Esophagus squamous epithelium (tissue), 5 donors: ENCODE results near the gene VAV3. TPM values are rescaled to one million over a fixed set of nuclear protein-coding genes. Genes with fewer than 3 reads are reported as not detected.

Source experiments
- DNase-seq: peaks from one replicate; lab custom pipeline; 2025; lab: John Stamatoyannopoulos, UW
- H3K27ac ChIP-seq, 4 donors: fragments of 200-600 bp; sonication (generic); one replicate each; pipeline ENCODE4 v1.5.1; 2016 to 2019; ENCODE audit warnings: mild to moderate bottlenecking in 1 of 4
- H3K27me3 ChIP-seq, 4 donors: fragments of 200-600 bp; sonication (generic); 1 replicate in 3 of 4; 2 replicates in 1 of 4; pipeline versions ENCODE4 v1.5.1 to v1.6.0; 2017 to 2021; ENCODE audit warnings: antibody characterized with exemption in 1 of 4
- H3K36me3 ChIP-seq, 3 donors: fragments of 200-600 bp; sonication (generic); one replicate each; pipeline ENCODE4 v1.5.1; 2016 to 2019
- H3K4me1 ChIP-seq, 3 donors: fragments of 200-600 bp; sonication (generic); one replicate each; pipeline ENCODE4 v1.5.1; 2017 to 2019
- H3K4me3 ChIP-seq, 4 donors: fragments of 200-600 bp; sonication (generic); 1 replicate in 3 of 4; 2 replicates in 1 of 4; pipeline ENCODE4 v1.5.1; 2016 to 2019; ENCODE audit warnings: mild to moderate bottlenecking in 2 of 4, moderate library complexity in 1 of 4
- H3K9me3 ChIP-seq, 3 donors: fragments of 200-600 bp; sonication (generic); one replicate each; pipeline ENCODE4 v1.5.1; 2016 to 2019
- CTCF ChIP-seq, 6 experiments: fragments of 450-650 bp in 4 of 6; fragments of 200-600 bp in 2 of 6; sonication (generic) in 2 of 6; IDR thresholded peaks; one replicate each; pipeline ENCODE4 v1.5.1; 2016 to 2019; ENCODE audit warnings: antibody characterized with exemption in 6 of 6, mild to moderate bottlenecking in 4 of 6, moderate library complexity in 4 of 6
- POLR2A ChIP-seq, 4 donors: fragments of 450-650 bp; IDR thresholded peaks; one replicate each; pipeline ENCODE4 v1.6.1; 2017; ENCODE audit warnings: antibody characterized with exemption in 4 of 4, mild to moderate bottlenecking in 4 of 4, moderate library complexity in 3 of 4
- WGBS, 2 donors: methylation state at CpG; one replicate each; pipeline ENCODE4 v1.1.5; 2018; 5-methylcytosine and 5-hydroxymethylcytosine counted together
- intact Hi-C: fragments of 100-400 bp; cut with DNase I; formaldehyde crosslinking; loops from one replicate; pipeline ENCODE4 v1.15.0; 2022
- total RNA-seq, 4 donors: library from RNA; depleted of rRNA; stranded (reverse); fragments of >200 nt; gene quantifications; one replicate each; pipeline ENCODE4 v1.1.0, GENCODE V29; 2016
- donor health status: DM: yes; HTN: yes; CAD: no.

VAV3 gene
- total RNA-seq, 4 donors from 2014 or later = 43.4 to 126 (median 76.9) TPM

- intact Hi-C loops = no loop called here
- WGBS, 2 donors = 42 to 49% methylated on average over 4 of the region's 4 CpGs
- no peak for DNase-seq
- Histone ChIP-seq H3K4me1 (peaks cover 5 to 52% (median 24%) of the 10 kb centered on the region in 3 donors), H3K27me3 (no peaks in the 10 kb centered on the region), H3K4me3 (no peak overlapping the region), H3K9me3 (no peaks in the 10 kb centered on the region), H3K36me3 (no peaks in the 10 kb centered on the region), H3K27ac (peak overlapping the region; percentile 18 to 87 (median 73))
- TF ChIP-seq POLR2A (IDR thresholded peaks at IDR 0.05) = no peak
- peak in 3 of 6 experiments; percentile 31 to 49 (median 32) for TF ChIP-seq CTCF (IDR thresholded peaks at IDR 0.05)
These were observed 275.2 kb downstream of the VAV3 start for GRCh38 chr1:107689733-107690132.

- Histone ChIP-seq H3K4me1 (peaks cover 5 to 54% (median 24%) of the 10 kb centered on the region in 3 donors), H3K27me3 (no peaks in the 10 kb centered on the region), H3K4me3 (peak overlapping the region in 3 of 4 donors; percentile 51 to 60 (median 53)), H3K9me3 (no peaks in the 10 kb centered on the region), H3K36me3 (no peaks in the 10 kb centered on the region), H3K27ac (peak overlapping the region; percentile 43 to 87 (median 73))
- TF ChIP-seq POLR2A (IDR thresholded peaks at IDR 0.05) (no peak), CTCF (IDR thresholded peaks at IDR 0.05) (no peak)
- no peak for DNase-seq
- intact Hi-C loops = no loop called here
- 27 to 59% methylated on average over 1 of the region's 1 CpG for WGBS, 2 donors
These were observed 275.8 kb downstream of the VAV3 start for GRCh38 chr1:107689159-107689558.

GRCh38 chr1:107687849-107688753 is 276.9 kb downstream of the VAV3 start:
- 37 to 55% methylated on average over 9 of the region's 9 CpGs for WGBS, 2 donors
- Histone ChIP-seq H3K9me3 (no peaks in the 10 kb centered on the region), H3K27ac (peak overlapping the region; percentile 46 to 87 (median 76)), H3K27me3 (no peaks in the 10 kb centered on the region), H3K4me1 (peaks cover 5 to 58% (median 24%) of the 10 kb centered on the region in 3 donors), H3K36me3 (no peaks in the 10 kb centered on the region), H3K4me3 (peak overlapping the region; percentile 30 to 60 (median 52))
- DNase-seq = no peak
- intact Hi-C loops = no loop called here
- no peak for TF ChIP-seq CTCF (IDR thresholded peaks at IDR 0.05)
- TF ChIP-seq POLR2A (IDR thresholded peaks at IDR 0.05) = peak in 2 of 4 donors; percentile 67 to 72

- DNase-seq = no peak
- Histone ChIP-seq H3K27me3 (no peaks in the 10 kb centered on the region), H3K4me1 (peaks cover 0 to 58% (median 0%) of the 10 kb centered on the region in 3 donors), H3K36me3 (no peaks in the 10 kb centered on the region), H3K4me3 (peak overlapping the region in 3 of 4 donors; percentile 51 to 60 (median 53)), H3K9me3 (no peaks in the 10 kb centered on the region), H3K27ac (peak overlapping the region; percentile 66 to 87 (median 76))
- no peak for TF ChIP-seq POLR2A (IDR thresholded peaks at IDR 0.05)
- no peak for TF ChIP-seq CTCF (IDR thresholded peaks at IDR 0.05)
- WGBS, 2 donors = 15 to 60% methylated on average over 2 of the region's 2 CpGs
- intact Hi-C loops = no loop called here
These were observed 281.3 kb downstream of the VAV3 start for GRCh38 chr1:107683683-107684082.

GRCh38 chr1:107683191-107683657 is 281.8 kb downstream of the VAV3 start:
- 44 to 61% methylated on average over 3 of the region's 3 CpGs for WGBS, 2 donors
- H3K4me3 ChIP-seq = peak overlapping the region; percentile 3 to 60 (median 52)
- TF ChIP-seq POLR2A (IDR thresholded peaks at IDR 0.05) (peak in 1 of 4 donors; percentile 26), CTCF (IDR thresholded peaks at IDR 0.05) (no peak)

More at GRCh38 chr1:107683191-107683657, 281.8 kb downstream of the VAV3 start:
- Histone ChIP-seq H3K27me3 (no peaks in the 10 kb centered on the region), H3K36me3 (no peaks in the 10 kb centered on the region), H3K27ac (peak overlapping the region; percentile 66 to 87 (median 76)), H3K9me3 (no peaks in the 10 kb centered on the region), H3K4me1 (peaks cover 0 to 61% (median 0%) of the 10 kb centered on the region in 3 donors)
- intact Hi-C loops = no loop called here
- no peak for DNase-seq
